ENCODE data around the gene USP14. TPM values are rescaled to one million over a fixed set of nuclear protein-coding genes. Genes with fewer than 3 reads are reported as not detected.

The USP14 gene
- total RNA-seq, 1 donor from 2014 or later: 92.4 TPM

DNA sequence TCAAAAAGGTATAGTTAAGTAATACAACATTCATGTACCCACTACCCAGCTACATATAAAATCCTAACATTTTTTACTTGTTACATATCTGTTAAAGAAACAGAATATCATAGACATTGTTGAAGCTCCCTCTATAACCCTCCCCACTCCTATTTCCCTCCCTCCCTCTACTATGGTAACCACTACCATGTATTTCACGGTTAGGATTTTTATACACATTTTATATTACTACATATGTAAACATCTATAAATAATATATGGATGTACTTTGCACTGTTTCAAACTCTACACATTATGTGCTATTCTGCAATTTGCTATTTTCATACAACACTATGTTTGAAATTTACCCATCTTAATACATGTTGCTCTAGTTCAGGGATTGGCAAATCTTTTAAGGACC, 73.2 kb downstream of the USP14 start:
- DNase-seq: no peak
- TF ChIP-seq, protein P1, sequence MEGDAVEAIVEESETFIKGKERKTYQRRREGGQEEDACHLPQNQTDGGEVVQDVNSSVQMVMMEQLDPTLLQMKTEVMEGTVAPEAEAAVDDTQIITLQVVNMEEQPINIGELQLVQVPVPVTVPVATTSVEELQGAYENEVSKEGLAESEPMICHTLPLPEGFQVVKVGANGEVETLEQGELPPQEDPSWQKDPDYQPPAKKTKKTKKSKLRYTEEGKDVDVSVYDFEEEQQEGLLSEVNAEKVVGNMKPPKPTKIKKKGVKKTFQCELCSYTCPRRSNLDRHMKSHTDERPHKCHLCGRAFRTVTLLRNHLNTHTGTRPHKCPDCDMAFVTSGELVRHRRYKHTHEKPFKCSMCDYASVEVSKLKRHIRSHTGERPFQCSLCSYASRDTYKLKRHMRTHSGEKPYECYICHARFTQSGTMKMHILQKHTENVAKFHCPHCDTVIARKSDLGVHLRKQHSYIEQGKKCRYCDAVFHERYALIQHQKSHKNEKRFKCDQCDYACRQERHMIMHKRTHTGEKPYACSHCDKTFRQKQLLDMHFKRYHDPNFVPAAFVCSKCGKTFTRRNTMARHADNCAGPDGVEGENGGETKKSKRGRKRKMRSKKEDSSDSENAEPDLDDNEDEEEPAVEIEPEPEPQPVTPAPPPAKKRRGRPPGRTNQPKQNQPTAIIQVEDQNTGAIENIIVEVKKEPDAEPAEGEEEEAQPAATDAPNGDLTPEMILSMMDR (IDR thresholded peaks at IDR 0.05; ENCODE audit: partially characterized antibody, unreplicated experiment): no peak
- Mint-ChIP-seq H3K4me3 (ENCODE audit: unreplicated experiment) (no peak overlapping the region), H3K36me3 (ENCODE audit: unreplicated experiment) (peaks cover 5% of the 10 kb centered on the region), H3K27me3 (ENCODE audit: unreplicated experiment) (no peaks in the 10 kb centered on the region), H3K9me3 (ENCODE audit: unreplicated experiment) (no peaks in the 10 kb centered on the region), H3K27ac (ENCODE audit: unreplicated experiment) (no peak overlapping the region), H3K4me1 (ENCODE audit: low read depth, unreplicated experiment) (no peaks in the 10 kb centered on the region)

GRCh38 chr18:240175-240574, 81.8 kb downstream of the USP14 start:
- Mint-ChIP-seq H3K27ac (ENCODE audit: unreplicated experiment) (no peak overlapping the region), H3K9me3 (ENCODE audit: unreplicated experiment) (no peaks in the 10 kb centered on the region), H3K27me3 (ENCODE audit: unreplicated experiment) (no peaks in the 10 kb centered on the region), H3K4me3 (ENCODE audit: unreplicated experiment) (no peak overlapping the region), H3K36me3 (ENCODE audit: unreplicated experiment) (no peaks in the 10 kb centered on the region), H3K4me1 (ENCODE audit: low read depth, unreplicated experiment) (no peaks in the 10 kb centered on the region)
- DNase-seq: no peak
- TF ChIP-seq, protein P1 (IDR thresholded peaks at IDR 0.05; ENCODE audit: partially characterized antibody, unreplicated experiment): no peak

GRCh38 chr18:245282-245847, 87.0 kb downstream of the USP14 start:
- Mint-ChIP-seq H3K4me3 (ENCODE audit: unreplicated experiment) (no peak overlapping the region), H3K4me1 (ENCODE audit: low read depth, unreplicated experiment) (peaks cover 4% of the 10 kb centered on the region), H3K27ac (ENCODE audit: unreplicated experiment) (no peak overlapping the region), H3K9me3 (ENCODE audit: unreplicated experiment) (no peaks in the 10 kb centered on the region), H3K27me3 (ENCODE audit: unreplicated experiment) (no peaks in the 10 kb centered on the region), H3K36me3 (ENCODE audit: unreplicated experiment) (no peaks in the 10 kb centered on the region)
- TF ChIP-seq, protein P1 (IDR thresholded peaks at IDR 0.05; ENCODE audit: partially characterized antibody, unreplicated experiment): no peak
- DNase-seq: no peak

- Mint-ChIP-seq H3K27me3 (ENCODE audit: unreplicated experiment) (no peaks in the 10 kb centered on the region), H3K36me3 (ENCODE audit: unreplicated experiment) (no peaks in the 10 kb centered on the region), H3K27ac (ENCODE audit: unreplicated experiment) (no peak overlapping the region), H3K4me3 (ENCODE audit: unreplicated experiment) (no peak overlapping the region), H3K9me3 (ENCODE audit: unreplicated experiment) (no peaks in the 10 kb centered on the region), H3K4me1 (ENCODE audit: low read depth, unreplicated experiment) (peaks cover 14% of the 10 kb centered on the region)
- DNase-seq: no peak
- TF ChIP-seq, protein P1 (IDR thresholded peaks at IDR 0.05; ENCODE audit: partially characterized antibody, unreplicated experiment): no peak
Observed at GRCh38 chr18:248053-248452, 89.7 kb downstream of the USP14 start.

GRCh38 chr18:250685-251084, 92.3 kb downstream of the USP14 start:
- Mint-ChIP-seq H3K4me3 (ENCODE audit: unreplicated experiment) (no peak overlapping the region), H3K27ac (ENCODE audit: unreplicated experiment) (no peak overlapping the region), H3K9me3 (ENCODE audit: unreplicated experiment) (no peaks in the 10 kb centered on the region), H3K36me3 (ENCODE audit: unreplicated experiment) (no peaks in the 10 kb centered on the region), H3K4me1 (ENCODE audit: low read depth, unreplicated experiment) (peaks cover 14% of the 10 kb centered on the region), H3K27me3 (ENCODE audit: unreplicated experiment) (no peaks in the 10 kb centered on the region)
- no peak for DNase-seq
- TF ChIP-seq, protein P1 (IDR thresholded peaks at IDR 0.05; ENCODE audit: partially characterized antibody, unreplicated experiment): no peak
